Lower lobe of right lung (tissue), 2 donors: Measurements from ENCODE around the gene STPG4. TPM values are rescaled to one million over a fixed set of nuclear protein-coding genes. Genes with fewer than 3 reads are reported as not detected.
A peak's percentile ranks its signal among the peaks of the same experiment; 100 is the strongest.

Experiments used
- ATAC-seq, 2 donors: fragments of 200-7000 bp; cut with Tn5 transposase; one replicate each; pipeline ENCODE4 v1.9.1; 2020 to 2022; ENCODE audit warnings: mild to moderate bottlenecking in 2 of 2, moderate library complexity in 2 of 2
- DNase-seq: peaks from one replicate; pipeline ENCODE4 v3.0.0-alpha.2; 2020
- H3K27ac ChIP-seq: fragments of 200-600 bp; one replicate; pipeline ENCODE4 v1.8.0; 2022
- H3K27me3 ChIP-seq: fragments of 200-600 bp; one replicate; pipeline ENCODE4 v1.8.0; 2022; ENCODE audit warnings: low read depth
- H3K36me3 ChIP-seq: fragments of 200-600 bp; one replicate; pipeline ENCODE4 v1.8.0; 2022; ENCODE audit warnings: mild to moderate bottlenecking
- H3K4me1 ChIP-seq: fragments of 200-600 bp; one replicate; pipeline ENCODE4 v1.8.0; 2022
- H3K4me3 ChIP-seq: fragments of 200-600 bp; one replicate; pipeline ENCODE4 v1.8.0; 2022; ENCODE audit warnings: mild to moderate bottlenecking
- H3K9me3 ChIP-seq: fragments of 200-600 bp; one replicate; pipeline ENCODE4 v1.8.0; 2022
- intact Hi-C: fragments of 100-400 bp; cut with DNase I; formaldehyde crosslinking; loops from one replicate; pipeline ENCODE4 v1.11.0; 2022
- total RNA-seq: library from RNA; stranded (reverse); fragmentation: NEBNext Ultra II Directional; extraction: Animal tissue kit (Norgen Biotek cat#: 25700); gene quantifications from one replicate; pipeline ENCODE4 v1.2.1, GENCODE V29; 2021
- TF ChIP-seq, protein P1 (sequence below): fragments of 200-600 bp; IDR thresholded peaks from one replicate; pipeline ENCODE4 v1.8.0; 2022; ENCODE audit warnings: antibody characterized with exemption, mild to moderate bottlenecking
- donor health status: DM: no; HTN: yes; CAD: no; lungs with severe emphysema.

STPG4 gene
- total RNA-seq, 1 donor from 2014 or later, result 0.77 TPM

DNA sequence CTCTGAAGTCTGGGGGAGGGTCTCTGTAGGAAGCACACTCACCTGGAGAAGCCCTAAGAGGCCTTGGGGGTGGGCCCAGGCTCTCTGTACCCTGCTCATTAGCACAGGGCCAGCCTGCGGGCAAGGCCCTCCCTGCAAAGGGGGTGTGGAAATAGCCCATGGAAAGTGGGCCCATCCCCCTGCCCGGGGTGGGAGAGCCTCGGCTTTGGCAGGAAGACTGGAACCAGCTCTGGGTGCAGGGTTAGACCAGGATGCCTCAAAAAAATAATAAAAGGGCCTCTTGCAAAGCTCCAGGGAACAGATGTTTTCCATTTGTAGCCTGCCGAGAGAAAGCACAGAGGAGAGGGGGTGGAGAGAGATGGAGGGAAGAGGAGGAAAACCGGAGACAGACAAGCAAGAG is 98.7 kb downstream of the STPG4 start:
- ATAC-seq (peak in 1 of 2 donors; percentile 6), DNase-seq (no peak)
- H3K9me3 ChIP-seq, result no peaks in the 10 kb centered on the region
- no peak overlapping the region for H3K4me3 ChIP-seq
- intact Hi-C loops, result no loop called here
- TF ChIP-seq, protein P1, sequence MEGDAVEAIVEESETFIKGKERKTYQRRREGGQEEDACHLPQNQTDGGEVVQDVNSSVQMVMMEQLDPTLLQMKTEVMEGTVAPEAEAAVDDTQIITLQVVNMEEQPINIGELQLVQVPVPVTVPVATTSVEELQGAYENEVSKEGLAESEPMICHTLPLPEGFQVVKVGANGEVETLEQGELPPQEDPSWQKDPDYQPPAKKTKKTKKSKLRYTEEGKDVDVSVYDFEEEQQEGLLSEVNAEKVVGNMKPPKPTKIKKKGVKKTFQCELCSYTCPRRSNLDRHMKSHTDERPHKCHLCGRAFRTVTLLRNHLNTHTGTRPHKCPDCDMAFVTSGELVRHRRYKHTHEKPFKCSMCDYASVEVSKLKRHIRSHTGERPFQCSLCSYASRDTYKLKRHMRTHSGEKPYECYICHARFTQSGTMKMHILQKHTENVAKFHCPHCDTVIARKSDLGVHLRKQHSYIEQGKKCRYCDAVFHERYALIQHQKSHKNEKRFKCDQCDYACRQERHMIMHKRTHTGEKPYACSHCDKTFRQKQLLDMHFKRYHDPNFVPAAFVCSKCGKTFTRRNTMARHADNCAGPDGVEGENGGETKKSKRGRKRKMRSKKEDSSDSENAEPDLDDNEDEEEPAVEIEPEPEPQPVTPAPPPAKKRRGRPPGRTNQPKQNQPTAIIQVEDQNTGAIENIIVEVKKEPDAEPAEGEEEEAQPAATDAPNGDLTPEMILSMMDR, result no peak
- H3K27me3 ChIP-seq, result no peaks in the 10 kb centered on the region
- peak overlapping the region; percentile 72 for H3K27ac ChIP-seq
- peaks cover 45% of the 10 kb centered on the region for H3K36me3 ChIP-seq
- peaks cover 41% of the 10 kb centered on the region for H3K4me1 ChIP-seq

DNA sequence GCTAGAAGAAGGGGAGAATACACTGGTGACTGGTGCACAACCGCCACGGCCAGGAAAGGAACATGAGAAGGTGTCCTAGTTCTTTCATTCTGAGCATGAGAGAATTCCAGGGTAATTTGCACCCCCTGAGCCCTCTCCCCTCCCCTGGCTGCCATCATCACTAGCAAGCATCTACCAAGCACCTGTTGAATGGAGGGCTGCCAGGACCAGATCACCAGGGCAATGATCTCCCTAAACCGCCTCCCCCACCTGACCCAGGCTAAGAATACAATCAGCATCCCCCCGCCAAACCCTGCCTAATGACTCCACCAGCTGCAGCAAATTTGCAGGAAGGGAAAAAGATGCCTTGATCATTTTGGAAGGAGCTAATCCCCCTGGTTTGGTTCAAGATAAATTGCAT is 100.2 kb downstream of the STPG4 start:
- H3K27me3 ChIP-seq, result no peaks in the 10 kb centered on the region
- H3K4me1 ChIP-seq, result peaks cover 41% of the 10 kb centered on the region
- ATAC-seq (no peak), DNase-seq (no peak)
- H3K4me3 ChIP-seq, result no peak overlapping the region
- peak overlapping the region; percentile 72 for H3K27ac ChIP-seq
- intact Hi-C loops, result no loop called here
- peaks cover 50% of the 10 kb centered on the region for H3K36me3 ChIP-seq
- TF ChIP-seq, protein P1, result no peak
- H3K9me3 ChIP-seq, result no peaks in the 10 kb centered on the region

DNA sequence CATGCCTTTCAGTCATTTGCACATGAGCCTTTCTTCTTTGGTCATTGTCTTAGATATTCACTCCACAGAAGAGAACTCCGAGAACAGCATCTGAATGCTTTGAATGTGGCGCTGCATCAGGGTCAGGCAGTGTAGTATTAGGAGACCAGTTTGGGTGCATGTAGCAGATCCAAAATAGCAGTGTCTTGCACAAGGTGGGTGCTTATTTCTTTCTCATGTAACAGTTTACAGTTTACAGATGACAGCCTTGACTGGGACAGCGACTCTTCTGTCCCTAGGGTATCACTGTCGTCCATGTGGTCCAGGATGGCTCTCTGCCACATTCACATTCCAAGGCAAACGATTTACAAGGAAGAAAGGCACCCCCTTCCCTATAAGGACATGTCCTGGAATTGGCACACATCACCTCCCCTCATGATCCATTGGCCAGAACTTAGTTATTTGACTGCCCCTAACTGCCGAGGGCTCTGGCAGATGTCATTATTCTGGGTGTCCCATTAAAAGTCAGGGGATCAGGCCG is 101.0 kb downstream of the STPG4 start:
- ATAC-seq, result no peak
- DNase-seq, result no peak
- peaks cover 56% of the 10 kb centered on the region for H3K36me3 ChIP-seq
- intact Hi-C loops, result no loop called here
- peaks cover 40% of the 10 kb centered on the region for H3K4me1 ChIP-seq
- H3K4me3 ChIP-seq, result no peak overlapping the region
- TF ChIP-seq, protein P1, result no peak
- no peaks in the 10 kb centered on the region for H3K9me3 ChIP-seq
- H3K27me3 ChIP-seq, result no peaks in the 10 kb centered on the region
- H3K27ac ChIP-seq, result no peak overlapping the region

DNA sequence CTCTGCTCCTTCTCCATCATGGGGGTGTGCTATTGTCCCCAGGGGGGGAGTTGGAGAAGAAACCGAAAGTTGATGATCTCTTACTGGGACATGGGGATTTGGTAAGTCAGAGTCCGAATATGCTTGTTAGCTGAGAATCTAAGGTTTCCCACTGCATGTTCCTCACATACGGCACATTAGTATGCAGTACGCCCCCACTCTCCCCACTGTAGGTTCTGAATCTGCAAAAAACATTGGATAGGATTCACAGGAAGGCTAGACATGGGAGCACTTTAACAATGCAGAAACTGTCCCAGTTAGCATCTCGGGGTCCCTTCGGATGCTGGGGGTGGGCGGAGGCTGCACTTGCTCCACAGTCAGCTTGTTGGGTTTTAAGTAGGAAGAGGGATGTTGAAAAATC is 102.3 kb downstream of the STPG4 start:
- intact Hi-C loops, result no loop called here
- TF ChIP-seq, protein P1, result no peak

DNA sequence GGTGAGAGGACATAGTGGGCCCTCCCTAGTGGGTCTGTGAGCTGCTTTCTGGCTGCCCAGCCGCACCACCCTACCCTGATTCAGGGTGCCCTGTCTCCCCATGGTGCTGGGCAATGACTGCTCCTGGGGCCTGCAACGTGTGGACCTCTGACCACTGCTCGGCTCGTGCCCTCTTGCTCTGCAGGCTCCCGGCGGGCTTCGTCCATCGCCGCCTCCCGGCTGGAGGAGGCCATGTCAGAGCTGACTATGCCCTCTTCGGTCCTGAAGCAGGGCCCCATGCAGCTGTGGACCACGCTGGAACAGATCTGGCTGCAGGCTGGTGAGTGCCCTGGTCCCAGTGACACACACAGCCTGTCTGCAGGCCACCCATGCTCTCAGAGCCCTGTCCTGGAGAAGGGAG is 103.5 kb downstream of the STPG4 start:
- ATAC-seq, result no peak
- intact Hi-C loops, result no loop called here
- no peak for DNase-seq
- no peak overlapping the region for H3K27ac ChIP-seq
- TF ChIP-seq, protein P1, result no peak
- no peak overlapping the region for H3K4me3 ChIP-seq
- no peaks in the 10 kb centered on the region for H3K9me3 ChIP-seq
- peaks cover 15% of the 10 kb centered on the region for H3K4me1 ChIP-seq
- no peaks in the 10 kb centered on the region for H3K27me3 ChIP-seq
- peaks cover 75% of the 10 kb centered on the region for H3K36me3 ChIP-seq

More for the DNA sequence above, 102.3 kb downstream of the STPG4 start:
- no peaks in the 10 kb centered on the region for H3K27me3 ChIP-seq
- peaks cover 62% of the 10 kb centered on the region for H3K36me3 ChIP-seq
- no peak overlapping the region for H3K27ac ChIP-seq
- ATAC-seq (no peak), DNase-seq (no peak)
- H3K4me3 ChIP-seq, result no peak overlapping the region
- no peaks in the 10 kb centered on the region for H3K9me3 ChIP-seq
- peaks cover 28% of the 10 kb centered on the region for H3K4me1 ChIP-seq
